ENCODE data around the gene PROS1.
"Not testable (repeated sequence)": the region's sequence is repeated elsewhere in the genome, so short reads cannot be mapped to it uniquely, and the experiment has no call there.

Gene PROS1

GRCh38 chr3:93965106-93965505 lies 8.6 kb downstream of the PROS1 start:
- DNase-seq, result not testable (repeated sequence)

- no peak for DNase-seq
These were observed 10.9 kb downstream of the PROS1 start for GRCh38 chr3:93962798-93963197.

- DNase-seq, result no peak
These were observed 12.2 kb downstream of the PROS1 start for GRCh38 chr3:93961489-93961888.

- DNase-seq, result no peak
These were observed 12.7 kb downstream of the PROS1 start for GRCh38 chr3:93961026-93961425.

- DNase-seq, result not testable (repeated sequence)
These were observed 23.7 kb downstream of the PROS1 start for GRCh38 chr3:93949958-93950357.

GRCh38 chr3:93937485-93937884 lies 36.2 kb downstream of the PROS1 start:
- not testable (repeated sequence) for DNase-seq

GRCh38 chr3:93936549-93936948 lies 37.1 kb downstream of the PROS1 start:
- no peak for DNase-seq

- DNase-seq, result no peak
These were observed 39.2 kb downstream of the PROS1 start for GRCh38 chr3:93934366-93935046.

GRCh38 chr3:93931597-93932229 lies 42.0 kb downstream of the PROS1 start:
- DNase-seq, result no peak

- no peak for DNase-seq
These were observed 43.7 kb downstream of the PROS1 start for GRCh38 chr3:93930041-93930440.

GRCh38 chr3:93926789-93927188 lies 46.9 kb downstream of the PROS1 start:
- DNase-seq, result no peak

- no peak for DNase-seq
These were observed 49.2 kb downstream of the PROS1 start for GRCh38 chr3:93924491-93924890.

- no peak for DNase-seq
These were observed 50.7 kb downstream of the PROS1 start for GRCh38 chr3:93923006-93923405.

- not testable (repeated sequence) for DNase-seq
These were observed 56.1 kb downstream of the PROS1 start for GRCh38 chr3:93917546-93918029.

GRCh38 chr3:93913623-93914022 lies 60.1 kb downstream of the PROS1 start:
- DNase-seq, result not testable (repeated sequence)

- no peak for DNase-seq
These were observed 62.5 kb downstream of the PROS1 start for GRCh38 chr3:93911206-93911605.

GRCh38 chr3:93910097-93910496 lies 63.6 kb downstream of the PROS1 start:
- no peak for DNase-seq

GRCh38 chr3:93907132-93907531 lies 66.6 kb downstream of the PROS1 start:
- DNase-seq, result no peak

- DNase-seq, result no peak
These were observed 67.5 kb downstream of the PROS1 start for GRCh38 chr3:93906245-93906644.

GRCh38 chr3:93904568-93904967 lies 69.1 kb downstream of the PROS1 start:
- no peak for DNase-seq

GRCh38 chr3:93878250-93879017 lies 95.3 kb downstream of the PROS1 start:
- DNase-seq, result not testable (repeated sequence)

GRCh38 chr3:93877427-93877826 lies 96.3 kb downstream of the PROS1 start:
- DNase-seq, result not testable (repeated sequence)

- not testable (repeated sequence) for DNase-seq
These were observed 100.3 kb downstream of the PROS1 start for GRCh38 chr3:93873412-93873811.

GRCh38 chr3:93867425-93867824 lies 106.3 kb downstream of the PROS1 start:
- DNase-seq, result no peak

All from stimulated activated naive CD4-positive, alpha-beta T cell (primary cell).